GM10847 (cell line): ENCODE measurements around the gene ABHD2.

Experiments
- POLR2A ChIP-seq: IDR thresholded peaks from 2 replicates; pipeline ENCODE4 v1.6.1; 2011; ENCODE audit not compliant: insufficient read length; ENCODE audit errors: extremely low read depth

Gene ABHD2

GRCh38 chr15:89108835-89109234, 20.6 kb downstream of the ABHD2 start:
- TF ChIP-seq POLR2A = no peak

GRCh38 chr15:89109238-89109637, 21.0 kb downstream of the ABHD2 start:
- TF ChIP-seq POLR2A = no peak

- TF ChIP-seq POLR2A = no peak
Observed at GRCh38 chr15:89110060-89110459, 21.8 kb downstream of the ABHD2 start.

- no peak for TF ChIP-seq POLR2A
Observed at GRCh38 chr15:89111352-89111751, 23.1 kb downstream of the ABHD2 start.

- no peak for TF ChIP-seq POLR2A
Observed at GRCh38 chr15:89111961-89112340, 23.7 kb downstream of the ABHD2 start.

- TF ChIP-seq POLR2A = no peak
Observed at GRCh38 chr15:89112341-89112971, 24.2 kb downstream of the ABHD2 start.

GRCh38 chr15:89113296-89114024, 25.2 kb downstream of the ABHD2 start:
- no peak for TF ChIP-seq POLR2A

GRCh38 chr15:89114990-89115389, 26.7 kb downstream of the ABHD2 start:
- TF ChIP-seq POLR2A = no peak

GRCh38 chr15:89115547-89115946, 27.3 kb downstream of the ABHD2 start:
- TF ChIP-seq POLR2A = no peak

- TF ChIP-seq POLR2A = no peak
Observed at GRCh38 chr15:89116404-89116803, 28.1 kb downstream of the ABHD2 start.

- TF ChIP-seq POLR2A = no peak
Observed at GRCh38 chr15:89117790-89118189, 29.5 kb downstream of the ABHD2 start.

- TF ChIP-seq POLR2A = no peak
Observed at GRCh38 chr15:89118481-89118989, 30.3 kb downstream of the ABHD2 start.

- TF ChIP-seq POLR2A = no peak
Observed at GRCh38 chr15:89119489-89120478, 31.5 kb downstream of the ABHD2 start.

GRCh38 chr15:89121414-89121813, 33.2 kb downstream of the ABHD2 start:
- TF ChIP-seq POLR2A = no peak

- TF ChIP-seq POLR2A = no peak
Observed at GRCh38 chr15:89122505-89123180, 34.4 kb downstream of the ABHD2 start.

- TF ChIP-seq POLR2A = no peak
Observed at GRCh38 chr15:89123181-89123525, 34.9 kb downstream of the ABHD2 start.
